Measurements from ENCODE around the gene OR10H3.

The OR10H3 gene

DNA sequence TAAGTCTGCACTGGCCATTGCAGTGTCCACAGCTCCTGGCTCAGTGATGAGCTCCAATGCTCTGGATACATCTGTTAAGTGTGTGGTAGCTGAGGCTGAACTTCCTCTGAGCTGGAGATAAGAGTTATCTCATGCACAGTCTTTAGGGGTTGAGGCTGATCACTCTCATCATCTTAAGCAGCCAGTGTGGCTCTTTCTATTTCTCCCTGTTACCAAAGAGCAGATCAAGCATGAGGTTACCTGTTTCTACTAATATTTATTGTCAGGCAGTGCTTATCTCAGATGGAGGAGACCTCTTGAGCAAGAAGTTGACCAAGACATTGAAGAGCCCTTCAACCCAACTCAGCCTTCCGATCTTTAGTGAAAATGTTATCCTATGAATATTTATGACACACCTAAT lies 16.5 kb upstream of the OR10H3 start:
- TF ChIP-seq, protein P1, sequence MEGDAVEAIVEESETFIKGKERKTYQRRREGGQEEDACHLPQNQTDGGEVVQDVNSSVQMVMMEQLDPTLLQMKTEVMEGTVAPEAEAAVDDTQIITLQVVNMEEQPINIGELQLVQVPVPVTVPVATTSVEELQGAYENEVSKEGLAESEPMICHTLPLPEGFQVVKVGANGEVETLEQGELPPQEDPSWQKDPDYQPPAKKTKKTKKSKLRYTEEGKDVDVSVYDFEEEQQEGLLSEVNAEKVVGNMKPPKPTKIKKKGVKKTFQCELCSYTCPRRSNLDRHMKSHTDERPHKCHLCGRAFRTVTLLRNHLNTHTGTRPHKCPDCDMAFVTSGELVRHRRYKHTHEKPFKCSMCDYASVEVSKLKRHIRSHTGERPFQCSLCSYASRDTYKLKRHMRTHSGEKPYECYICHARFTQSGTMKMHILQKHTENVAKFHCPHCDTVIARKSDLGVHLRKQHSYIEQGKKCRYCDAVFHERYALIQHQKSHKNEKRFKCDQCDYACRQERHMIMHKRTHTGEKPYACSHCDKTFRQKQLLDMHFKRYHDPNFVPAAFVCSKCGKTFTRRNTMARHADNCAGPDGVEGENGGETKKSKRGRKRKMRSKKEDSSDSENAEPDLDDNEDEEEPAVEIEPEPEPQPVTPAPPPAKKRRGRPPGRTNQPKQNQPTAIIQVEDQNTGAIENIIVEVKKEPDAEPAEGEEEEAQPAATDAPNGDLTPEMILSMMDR (IDR thresholded peaks at IDR 0.05), result no peak

DNA sequence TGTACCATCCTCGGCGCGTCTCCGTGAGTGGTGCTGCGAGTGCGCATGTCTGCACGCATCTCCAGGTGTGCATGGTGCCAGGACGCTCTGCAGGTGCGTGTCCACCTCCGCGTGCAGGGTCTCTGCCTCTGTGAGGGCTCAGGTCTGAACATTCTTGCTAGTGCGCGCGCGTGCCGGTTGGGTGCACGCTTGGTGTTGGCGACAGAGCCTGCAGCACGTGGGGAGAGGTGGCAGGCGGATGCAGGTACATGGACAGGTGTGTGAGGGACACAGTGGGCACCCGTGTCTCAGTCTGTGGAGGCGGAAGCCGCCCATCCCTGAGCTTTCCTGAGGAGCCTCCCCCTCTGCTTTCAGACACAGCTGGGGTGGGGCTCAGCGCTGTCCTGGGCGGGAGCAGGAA lies 14.8 kb upstream of the OR10H3 start:
- TF ChIP-seq, protein P1 (IDR thresholded peaks at IDR 0.05), result no peak

DNA sequence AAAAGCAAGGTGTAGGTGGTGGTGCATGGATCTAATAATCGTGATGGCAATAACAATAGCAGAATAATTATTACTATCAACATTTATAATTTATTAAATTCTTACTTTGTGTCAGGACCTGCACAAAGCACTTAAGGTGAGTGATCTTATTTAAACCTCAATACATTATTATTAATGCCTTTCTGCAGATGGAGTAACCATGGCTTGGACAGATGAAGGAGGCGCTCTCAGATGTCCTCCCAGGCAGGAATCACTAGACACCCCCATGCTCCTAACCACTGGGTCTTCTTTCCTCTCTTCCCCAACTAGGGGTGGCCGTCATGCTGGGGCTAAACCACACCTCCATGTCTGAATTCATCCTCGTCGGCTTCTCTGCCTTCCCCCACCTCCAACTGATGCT lies 10.1 kb upstream of the OR10H3 start, which contains the start of gene OR10H2:
Gene OR10H2 (plus strand): TSS at position 301 of the 400 bp plus-strand sequence. CDS start 20 bp downstream, at position 321.
- TF ChIP-seq, protein P1 (IDR thresholded peaks at IDR 0.05), result no peak

DNA sequence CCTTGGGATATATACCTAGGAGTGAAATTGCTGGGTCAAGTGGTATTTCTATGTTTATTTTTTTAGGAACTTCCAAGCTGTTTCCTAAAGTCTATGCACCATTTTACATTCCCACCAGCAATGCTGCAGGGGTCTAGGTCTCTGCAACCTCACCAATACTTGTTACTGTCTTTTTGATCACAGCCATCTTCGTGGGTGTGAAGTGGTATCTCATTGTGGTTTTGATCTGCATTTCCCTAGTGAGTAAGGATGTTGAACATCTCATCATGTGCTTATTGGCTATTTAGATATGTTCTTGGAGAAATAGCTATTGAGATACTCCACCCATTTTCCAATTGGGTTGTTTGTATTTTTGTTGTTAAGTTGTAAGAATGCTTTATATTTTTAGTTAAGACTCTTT lies 7.2 kb upstream of the OR10H3 start:
- TF ChIP-seq, protein P1 (IDR thresholded peaks at IDR 0.05), result no peak

DNA sequence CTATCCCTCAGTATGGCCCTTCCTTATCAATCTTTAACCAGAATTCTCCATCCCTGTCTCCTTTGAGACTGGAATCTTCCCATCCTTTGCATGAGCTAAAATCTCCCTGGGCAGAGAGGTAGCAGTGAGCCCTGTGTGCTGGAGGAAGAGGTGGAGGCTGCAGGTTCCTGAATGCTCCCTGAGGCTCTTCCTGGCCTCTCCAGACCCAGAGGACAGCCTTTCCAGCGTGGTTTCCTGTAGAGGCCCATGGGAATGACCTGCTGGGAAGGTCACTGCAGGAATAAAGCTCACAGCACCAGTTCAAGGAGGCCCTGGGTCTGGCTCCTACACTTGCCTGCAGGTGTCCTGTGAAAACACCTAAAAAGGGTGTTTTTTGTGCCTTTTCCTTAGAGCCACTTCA lies 5.4 kb upstream of the OR10H3 start:
- TF ChIP-seq, protein P1 (IDR thresholded peaks at IDR 0.05), result no peak

DNA sequence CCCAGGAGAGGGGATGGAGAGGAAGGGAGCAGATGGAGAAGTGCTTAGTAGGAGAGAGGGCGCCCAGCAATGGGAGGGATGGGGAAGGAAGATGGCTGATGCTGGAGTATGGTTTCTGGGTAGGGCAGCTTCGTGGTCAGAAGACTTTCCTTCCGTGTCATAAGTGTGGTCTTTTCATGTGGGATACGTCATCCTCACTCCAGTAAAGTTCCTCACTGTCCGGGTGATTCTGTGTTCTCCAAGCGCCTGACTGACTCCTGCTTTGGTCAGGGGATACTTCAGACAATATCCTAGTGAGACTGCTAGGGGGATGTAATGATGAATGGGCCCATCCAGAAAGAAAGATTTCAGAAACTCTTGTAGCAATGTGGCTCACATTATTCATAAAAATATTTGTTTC lies 3.9 kb upstream of the OR10H3 start:
- TF ChIP-seq, protein P1 (IDR thresholded peaks at IDR 0.05), result no peak

DNA sequence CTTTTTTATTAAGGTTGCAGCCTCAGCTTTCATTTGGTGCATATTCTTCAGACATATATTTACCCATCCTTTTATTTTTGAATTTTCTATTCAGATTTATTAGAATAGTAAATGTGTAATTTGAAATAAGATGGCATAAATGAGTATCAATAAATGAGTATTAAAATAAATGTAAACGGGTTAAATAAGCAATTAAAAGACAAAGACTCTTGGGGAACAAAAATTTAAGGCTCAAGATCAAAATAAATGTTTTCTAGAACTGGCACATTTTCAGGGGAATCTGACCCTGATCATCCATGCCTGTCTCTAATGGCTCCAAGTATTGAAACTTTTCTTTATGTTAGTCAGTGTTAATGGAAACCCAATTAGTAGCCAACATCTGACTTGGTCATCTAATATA lies 3.0 kb downstream of the OR10H3 start:
- TF ChIP-seq, protein P1 (IDR thresholded peaks at IDR 0.05), result no peak

DNA sequence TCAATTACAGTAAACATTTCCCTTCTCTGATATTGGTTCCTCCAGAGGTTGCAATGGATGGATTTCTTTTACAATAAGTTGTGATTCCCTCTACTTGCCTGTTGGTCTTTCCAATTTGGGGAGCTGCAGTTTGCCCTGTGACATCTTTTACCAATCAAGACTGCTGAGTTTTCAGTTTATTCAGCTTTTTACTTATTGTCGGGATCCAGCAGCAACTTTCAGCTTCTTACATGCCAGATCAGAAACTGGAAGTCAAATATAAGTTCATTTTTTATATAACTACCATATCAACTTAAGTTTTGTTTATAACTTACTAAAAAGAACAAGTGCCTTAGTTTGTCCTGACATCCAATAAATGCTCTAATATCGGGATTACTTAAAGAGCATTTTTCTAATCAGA lies 10.5 kb downstream of the OR10H3 start:
- TF ChIP-seq, protein P1 (IDR thresholded peaks at IDR 0.05), result no peak
